Activated B cell treated with CpG ODN at 0.5 μM for 24 hours (primary cell): ENCODE measurements around the gene PIM3. TPM values are rescaled to one million over a fixed set of nuclear protein-coding genes. Genes with fewer than 3 reads are reported as not detected.
A peak's percentile ranks its signal among the peaks of the same experiment; 100 is the strongest.
"Not testable (repeated sequence)": the region's sequence is repeated elsewhere in the genome, so short reads cannot be mapped to it uniquely, and the experiment has no call there.

ENCODE experiments used
- ATAC-seq: fragments of 200-7000 bp; cut with Tn5 transposase; one replicate; pipeline ENCODE4 v1.10.0; 2021; ENCODE audit warnings: low read depth, mild to moderate bottlenecking, moderate library complexity
- CTCF ChIA-PET: fragments of 350-600 bp; sonication (Branson Sonifier 250); formaldehyde crosslinking; loops from one replicate; lab custom pipeline; 2021; ENCODE audit warnings: antibody characterized with exemption; lab: Charles Lee
- POLR2A ChIA-PET: fragments of 350-600 bp; sonication (Branson Sonifier 250); formaldehyde crosslinking; loops from one replicate; lab custom pipeline; 2021; ENCODE audit warnings: antibody characterized with exemption; lab: Charles Lee
- DNase-seq: peaks from one replicate; pipeline ENCODE4 v3.0.0; 2022
- H3K27ac Mint-ChIP-seq: one replicate; pipeline ENCODE4 v1.8.0; 2020; ENCODE audit warnings: mixed read lengths
- H3K27me3 Mint-ChIP-seq: one replicate; pipeline ENCODE4 v1.8.0; 2021; ENCODE audit warnings: mixed read lengths
- H3K36me3 Mint-ChIP-seq: one replicate; pipeline ENCODE4 v1.8.0; 2021; ENCODE audit warnings: low read depth, mixed read lengths
- H3K4me1 Mint-ChIP-seq: one replicate; pipeline ENCODE4 v1.8.0; 2021; ENCODE audit warnings: mixed read lengths
- H3K4me3 Mint-ChIP-seq: one replicate; pipeline ENCODE4 v1.8.0; 2020; ENCODE audit warnings: mild to moderate bottlenecking, mixed read lengths
- H3K9me3 Mint-ChIP-seq: one replicate; pipeline ENCODE4 v1.8.0; 2020; ENCODE audit warnings: mixed read lengths
- CTCF ChIP-seq: fragments of 200-600 bp; IDR thresholded peaks from one replicate; pipeline ENCODE4 v1.8.0; 2022; ENCODE audit warnings: antibody characterized with exemption, mild to moderate bottlenecking
- intact Hi-C: fragments of 100-400 bp; cut with micrococcal nuclease; formaldehyde crosslinking; loops from one replicate; pipeline ENCODE4 v1.15.1; 2024
- total RNA-seq: library from RNA; stranded (reverse); gene quantifications from 2 replicates; pipeline ENCODE4 v1.2.3, GENCODE V29; 2022

Gene PIM3
- total RNA-seq, 1 donor from 2014 or later: 91.7 TPM

GRCh38 chr22:49943771-49944398, 16.7 kb upstream of the PIM3 start:
- no peak for TF ChIP-seq CTCF
- peak; percentile 27 for ATAC-seq
- DNase-seq: no peak
- Mint-ChIP-seq H3K27me3 (no peaks in the 10 kb centered on the region), H3K36me3 (no peaks in the 10 kb centered on the region), H3K4me1 (peaks cover 11% of the 10 kb centered on the region), H3K9me3 (peaks cover 2% of the 10 kb centered on the region), H3K4me3 (no peak overlapping the region), H3K27ac (no peak overlapping the region)
- POLR2A ChIA-PET: interaction anchor here (1.0 to 15.4 kb wide), 2 partner anchors 7 to 19 kb away, joined by 4 to 828 read pairs; partner anchors contain the start of gene PIM3
- CTCF ChIA-PET: interaction anchor here (1.7 kb wide), 1 partner anchor 86 kb away, joined by 4 read pairs; no protein-coding TSS in a partner anchor
- intact Hi-C loops: no loop called here

- H3K4me1 Mint-ChIP-seq: peaks cover 11% of the 10 kb centered on the region
- no peaks in the 10 kb centered on the region for H3K27me3 Mint-ChIP-seq
- no peak for ATAC-seq
- H3K9me3 Mint-ChIP-seq: peaks cover 2% of the 10 kb centered on the region
- ChIA-PET CTCF (interaction anchor here (1.7 kb wide), 1 partner anchor 86 kb away, joined by 4 read pairs; no protein-coding TSS in a partner anchor), POLR2A (interaction anchor here (1.0 to 15.4 kb wide), 2 partner anchors 8 to 19 kb away, joined by 4 to 828 read pairs; partner anchors contain the start of gene PIM3)
- intact Hi-C loops: no loop called here
- no peak overlapping the region for H3K4me3 Mint-ChIP-seq
- no peaks in the 10 kb centered on the region for H3K36me3 Mint-ChIP-seq
- DNase-seq: no peak
- TF ChIP-seq CTCF: no peak
- H3K27ac Mint-ChIP-seq: peak overlapping the region; percentile 46
Measured at GRCh38 chr22:49944399-49944891, 16.1 kb upstream of the PIM3 start.

GRCh38 chr22:49945042-49945794, 15.4 kb upstream of the PIM3 start:
- H3K27me3 Mint-ChIP-seq, DNase-seq, ATAC-seq, CTCF ChIA-PET, H3K9me3 Mint-ChIP-seq, H3K4me3 Mint-ChIP-seq, intact Hi-C loops, H3K36me3 Mint-ChIP-seq: not testable (repeated sequence)
- H3K27ac Mint-ChIP-seq: peak overlapping the region; percentile 71
- POLR2A ChIA-PET: interaction anchor here (1.0 to 3.3 kb wide), 4 partner anchors 9 to 22 kb away, joined by 3 to 14 read pairs (median 5); partner anchors contain the start of gene PIM3
- peaks cover 11% of the 10 kb centered on the region for H3K4me1 Mint-ChIP-seq

GRCh38 chr22:49946612-49947295, 13.8 kb upstream of the PIM3 start:
- ATAC-seq (no peak), DNase-seq (no peak)
- POLR2A ChIA-PET: interaction anchor here (0.5 to 3.3 kb wide), 6 partner anchors 9 to 41 kb away, joined by 3 to 17 read pairs (median 8); partner anchors contain the start of gene PIM3
- intact Hi-C loops: no loop called here
- no peaks in the 10 kb centered on the region for H3K27me3 Mint-ChIP-seq
- CTCF ChIA-PET: no interaction called here
- H3K4me3 Mint-ChIP-seq: no peak overlapping the region
- TF ChIP-seq CTCF: no peak
- no peaks in the 10 kb centered on the region for H3K36me3 Mint-ChIP-seq
- H3K27ac Mint-ChIP-seq: no peak overlapping the region
- H3K9me3 Mint-ChIP-seq: no peaks in the 10 kb centered on the region
- peaks cover 11% of the 10 kb centered on the region for H3K4me1 Mint-ChIP-seq

- ChIA-PET CTCF (no interaction called here), POLR2A (interaction anchor here (0.5 to 3.3 kb wide), 4 partner anchors 11 to 41 kb away, joined by 6 to 17 read pairs (median 12); partner anchors contain the start of gene PIM3)
- H3K4me3 Mint-ChIP-seq: no peak overlapping the region
- H3K27me3 Mint-ChIP-seq: no peaks in the 10 kb centered on the region
- TF ChIP-seq CTCF: no peak
- H3K36me3 Mint-ChIP-seq: no peaks in the 10 kb centered on the region
- ATAC-seq (no peak), DNase-seq (no peak)
- peaks cover 11% of the 10 kb centered on the region for H3K4me1 Mint-ChIP-seq
- intact Hi-C loops: no loop called here
- H3K9me3 Mint-ChIP-seq: no peaks in the 10 kb centered on the region
- H3K27ac Mint-ChIP-seq: no peak overlapping the region
Measured at GRCh38 chr22:49947296-49947622, 13.3 kb upstream of the PIM3 start.
